ENCODE measurements around the gene CCDC88C. TPM values are rescaled to one million over a fixed set of nuclear protein-coding genes. Genes with fewer than 3 reads are reported as not detected.

Gene CCDC88C
- total and polyA plus RNA-seq, 9 donors, result 2.0 to 17.7 (median 3.9) TPM

GRCh38 chr14:91339076-91339475, 78.5 kb downstream of the CCDC88C start:
- Histone ChIP-seq H3K27me3 (no peaks in the 10 kb centered on the region), H3K9me3 (no peaks in the 10 kb centered on the region), H3K4me3 (no peak overlapping the region), H3K4me1 (ENCODE audit: insufficient read depth) (peaks cover 2% of the 10 kb centered on the region), H3K36me3 (no peaks in the 10 kb centered on the region), H3K27ac (no peak overlapping the region)
- TF ChIP-seq, protein P1, sequence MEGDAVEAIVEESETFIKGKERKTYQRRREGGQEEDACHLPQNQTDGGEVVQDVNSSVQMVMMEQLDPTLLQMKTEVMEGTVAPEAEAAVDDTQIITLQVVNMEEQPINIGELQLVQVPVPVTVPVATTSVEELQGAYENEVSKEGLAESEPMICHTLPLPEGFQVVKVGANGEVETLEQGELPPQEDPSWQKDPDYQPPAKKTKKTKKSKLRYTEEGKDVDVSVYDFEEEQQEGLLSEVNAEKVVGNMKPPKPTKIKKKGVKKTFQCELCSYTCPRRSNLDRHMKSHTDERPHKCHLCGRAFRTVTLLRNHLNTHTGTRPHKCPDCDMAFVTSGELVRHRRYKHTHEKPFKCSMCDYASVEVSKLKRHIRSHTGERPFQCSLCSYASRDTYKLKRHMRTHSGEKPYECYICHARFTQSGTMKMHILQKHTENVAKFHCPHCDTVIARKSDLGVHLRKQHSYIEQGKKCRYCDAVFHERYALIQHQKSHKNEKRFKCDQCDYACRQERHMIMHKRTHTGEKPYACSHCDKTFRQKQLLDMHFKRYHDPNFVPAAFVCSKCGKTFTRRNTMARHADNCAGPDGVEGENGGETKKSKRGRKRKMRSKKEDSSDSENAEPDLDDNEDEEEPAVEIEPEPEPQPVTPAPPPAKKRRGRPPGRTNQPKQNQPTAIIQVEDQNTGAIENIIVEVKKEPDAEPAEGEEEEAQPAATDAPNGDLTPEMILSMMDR (IDR thresholded peaks at IDR 0.05), result no peak
- TF ChIP-seq EP300 (IDR thresholded peaks at IDR 0.05), result no peak
- intact Hi-C loops (cut with DNase I), result no loop called here
- WGBS, 3 donors, result 80 to 82% (median 80%) methylated on average over 17 of the region's 17 CpGs
- DNase-seq, result no peak

DNA sequence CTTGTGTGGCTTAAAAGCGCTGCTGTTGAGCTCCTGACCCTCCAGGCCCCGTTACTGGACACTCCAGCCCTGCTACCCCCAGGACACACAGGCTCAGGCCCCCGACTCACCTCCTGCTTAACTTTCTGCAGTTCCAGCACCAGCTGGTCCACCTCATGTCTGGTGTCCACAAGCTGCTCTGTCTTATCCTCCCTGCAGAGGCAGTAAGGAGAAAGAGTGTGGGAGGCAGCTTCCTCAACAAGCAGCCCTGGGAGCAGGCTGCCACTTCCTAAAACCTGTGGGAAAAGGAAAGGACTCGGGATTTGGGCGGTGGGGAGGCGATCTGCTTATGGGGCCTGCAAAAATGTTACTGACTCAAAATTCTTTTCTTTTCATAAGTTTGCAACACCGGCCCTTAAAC, 79.2 kb downstream of the CCDC88C start:
- Histone ChIP-seq H3K27ac (no peak overlapping the region), H3K27me3 (no peaks in the 10 kb centered on the region), H3K9me3 (no peaks in the 10 kb centered on the region), H3K4me3 (no peak overlapping the region), H3K36me3 (no peaks in the 10 kb centered on the region), H3K4me1 (ENCODE audit: insufficient read depth) (peaks cover 2% of the 10 kb centered on the region)
- 25 to 38% (median 25%) methylated on average over 6 to 7 of the region's 7 CpGs for WGBS, 3 donors
- intact Hi-C loops (cut with DNase I), result no loop called here
- TF ChIP-seq, protein P1 (IDR thresholded peaks at IDR 0.05), result no peak
- no peak for TF ChIP-seq POLR2A (IDR thresholded peaks at IDR 0.05)
- TF ChIP-seq EP300 (IDR thresholded peaks at IDR 0.05), result no peak
- peak in 1 of 5 donors; percentile 52 for DNase-seq

DNA sequence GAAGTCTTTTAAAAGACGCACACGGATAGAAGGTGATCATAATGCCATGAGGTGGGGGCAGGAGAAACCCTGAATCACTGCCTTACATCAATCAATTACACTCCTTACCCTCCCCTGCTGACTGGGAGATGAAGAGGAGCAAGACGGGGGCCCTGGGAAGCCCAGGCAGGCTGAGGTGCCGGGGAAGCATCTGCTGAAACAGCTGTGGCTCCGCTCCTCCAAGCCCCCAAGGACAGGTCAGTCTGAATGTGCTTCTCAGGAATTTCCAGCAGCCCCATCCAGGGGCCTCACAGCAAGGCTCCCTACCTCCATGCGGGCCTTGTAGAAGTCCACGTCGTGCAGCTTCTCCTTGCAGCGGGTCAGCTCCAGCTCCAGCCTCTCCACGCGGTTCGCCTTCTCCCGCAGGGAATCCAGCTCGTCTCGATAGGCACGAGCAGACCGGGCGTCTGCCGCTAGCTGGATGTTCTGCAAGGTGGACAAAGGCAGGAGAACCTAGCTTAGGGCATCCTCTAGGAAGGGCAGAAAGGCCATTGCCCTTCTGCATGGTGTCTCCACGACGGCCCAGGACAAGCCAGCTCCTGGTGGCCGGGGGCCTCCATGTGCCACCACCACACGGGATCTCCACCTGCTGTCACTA, 79.8 kb downstream of the CCDC88C start:
- intact Hi-C loops (cut with DNase I), result no loop called here
- peak in 2 of 5 donors; percentile 25 to 51 for DNase-seq
- Histone ChIP-seq H3K27ac (no peak overlapping the region), H3K4me3 (no peak overlapping the region), H3K36me3 (no peaks in the 10 kb centered on the region), H3K9me3 (no peaks in the 10 kb centered on the region), H3K27me3 (no peaks in the 10 kb centered on the region), H3K4me1 (ENCODE audit: insufficient read depth) (peaks cover 2% of the 10 kb centered on the region)
- TF ChIP-seq EP300 (IDR thresholded peaks at IDR 0.05) (no peak), POLR2A (IDR thresholded peaks at IDR 0.05) (no peak)
- TF ChIP-seq, protein P1 (IDR thresholded peaks at IDR 0.05), result no peak
- 21 to 53% (median 38%) methylated on average over 22 to 23 of the region's 23 CpGs for WGBS, 3 donors

GRCh38 chr14:91336093-91336450, 81.5 kb downstream of the CCDC88C start:
- H3K4me3 ChIP-seq, result no peak overlapping the region
- no peaks in the 10 kb centered on the region for H3K27me3 ChIP-seq
- no peaks in the 10 kb centered on the region for H3K36me3 ChIP-seq
- DNase-seq, result no peak
- intact Hi-C loops (cut with DNase I), result no loop called here
- no peak overlapping the region for H3K27ac ChIP-seq
- 95 to 99% (median 96%) methylated on average over 9 of the region's 9 CpGs for WGBS, 3 donors
- TF ChIP-seq EP300 (IDR thresholded peaks at IDR 0.05), result no peak
- TF ChIP-seq POLR2A (IDR thresholded peaks at IDR 0.05), result no peak
- TF ChIP-seq, protein P1 (IDR thresholded peaks at IDR 0.05), result no peak
- peaks cover 6% of the 10 kb centered on the region for H3K4me1 ChIP-seq (ENCODE audit: insufficient read depth)
- H3K9me3 ChIP-seq, result no peaks in the 10 kb centered on the region
